Bronchial smooth muscle cell (primary cell): ENCODE results near the gene TCF23. TPM values are rescaled to one million over a fixed set of nuclear protein-coding genes. Genes with fewer than 3 reads are reported as not detected.

Experiments used
- total RNA-seq: library from RNA; depleted of rRNA; stranded (reverse); fragments of >200 nt; gene quantifications from 2 replicates; pipeline ENCODE4 v1.2.1, GENCODE V29; 2014

TCF23 gene
- total RNA-seq, result not detected in 2 replicates

GRCh38 chr2:27148801-27149439 is at the start of gene TCF23:
Gene TCF23, plus strand, starts transcription at chr2:27149004. Its CDS starts 130 bp downstream, at chr2:27149134.

GRCh38 chr2:27118525-27119329 is 30.1 kb upstream of the TCF23 start, which contains the start of gene CGREF1:
Gene CGREF1, minus strand, starts transcription at chr2:27119128. Its CDS starts 14,762 bp downstream, at chr2:27104366.

GRCh38 chr2:27123302-27124150 is 25.3 kb upstream of the TCF23 start, which contains the start of gene ABHD1:
Gene ABHD1, plus strand, starts transcription at chr2:27123815. Its CDS starts 134 bp downstream, at chr2:27123949.

GRCh38 chr2:27133905-27134780 is 14.7 kb upstream of the TCF23 start, which contains the start of gene PREB:
Gene PREB, minus strand, starts transcription at chr2:27134636. Its CDS starts 215 bp downstream, at chr2:27134421.

GRCh38 chr2:27139310-27139709 is 9.5 kb upstream of the TCF23 start, which contains the start of gene PRR30:
Gene PRR30, minus strand, starts transcription at chr2:27139410. Its CDS starts 1,081 bp downstream, at chr2:27138329.

Other genes starting within 250 kb of the TCF23 start
- gene MAPRE3, start 178.4 kb upstream of the TCF23 start, total RNA-seq, result 3.5 and 5.4 TPM in 2 replicates
- 22.2 and 27.6 TPM in 2 replicates for gene TMEM214, start 116.0 kb upstream of the TCF23 start, total RNA-seq
- 18.1 and 20.3 TPM in 2 replicates for gene AGBL5, start 97.3 kb upstream of the TCF23 start, total RNA-seq
- gene OST4, start 77.3 kb upstream of the TCF23 start, total RNA-seq, result 622 and 1,171 TPM in 2 replicates
- 257 and 364 TPM in 2 replicates for gene EMILIN1, start 70.4 kb upstream of the TCF23 start, total RNA-seq
- gene KHK, start 62.2 kb upstream of the TCF23 start, total RNA-seq, result 0.32 and 1.3 TPM in 2 replicates
- 0.69 and 0.79 TPM in 2 replicates for gene CGREF1, start 29.9 kb upstream of the TCF23 start, total RNA-seq
- gene ABHD1, start 25.2 kb upstream of the TCF23 start, total RNA-seq, result 0.16 TPM in 1 of 2 replicates, not detected in the other
- 40.7 TPM in 2 replicates for gene PREB, start 14.4 kb upstream of the TCF23 start, total RNA-seq
- not detected in 2 replicates for gene PRR30, start 9.6 kb upstream of the TCF23 start, total RNA-seq
- 241 and 261 TPM in 2 replicates for gene ATRAID, start 63.0 kb downstream of the TCF23 start, total RNA-seq
- gene SLC5A6, start 63.3 kb downstream of the TCF23 start, total RNA-seq, result 6.6 and 9.1 TPM in 2 replicates
- 21.9 and 22.9 TPM in 2 replicates for gene CAD, start 68.4 kb downstream of the TCF23 start, total RNA-seq
- gene SLC30A3, start 114.0 kb downstream of the TCF23 start, total RNA-seq, result not detected in 2 replicates
- not detected in 2 replicates for gene DNAJC5G, start 126.4 kb downstream of the TCF23 start, total RNA-seq
- 0.09 TPM in 1 of 2 replicates, not detected in the other for gene TRIM54, start 133.4 kb downstream of the TCF23 start, total RNA-seq
- 0.16 and 0.26 TPM in 2 replicates for gene UCN, start 159.4 kb downstream of the TCF23 start, total RNA-seq
- gene MPV17, start 174.1 kb downstream of the TCF23 start, total RNA-seq, result 73.6 and 79.1 TPM in 2 replicates
- gene GTF3C2, start 207.8 kb downstream of the TCF23 start, total RNA-seq, result 13.7 and 23.5 TPM in 2 replicates
- 29.3 and 31.5 TPM in 2 replicates for gene EIF2B4, start 221.3 kb downstream of the TCF23 start, total RNA-seq
- 121 and 127 TPM in 2 replicates for gene SNX17, start 221.6 kb downstream of the TCF23 start, total RNA-seq
- gene ZNF513, start 231.7 kb downstream of the TCF23 start, total RNA-seq, result 5.3 and 6.6 TPM in 2 replicates